Measurements from ENCODE around the gene KLHL33. TPM values are rescaled to one million over a fixed set of nuclear protein-coding genes. Genes with fewer than 3 reads are reported as not detected.

The KLHL33 gene
- polyA plus RNA-seq, 2 of the 4 experiments (the other 2 are of a cell fraction) = not detected

DNA sequence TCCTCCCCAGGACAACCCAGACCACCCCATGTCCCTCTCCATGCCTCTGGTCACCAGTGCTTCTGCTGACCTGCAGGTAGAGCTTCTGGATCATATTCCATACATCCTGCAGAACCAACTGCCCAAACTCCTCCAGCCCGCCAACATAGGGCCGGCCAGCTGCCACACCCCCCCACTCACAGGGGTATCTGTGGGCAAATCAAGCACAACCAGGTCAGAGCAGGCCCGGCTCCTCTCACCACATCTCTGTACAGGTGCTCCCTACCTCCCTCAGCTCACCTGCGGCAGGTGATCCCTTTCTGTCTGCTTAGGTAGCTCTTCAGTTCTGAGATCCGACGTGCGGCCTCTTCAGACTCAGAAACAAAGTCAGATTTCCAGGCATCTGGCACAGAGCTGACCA, 51.6 kb downstream of the KLHL33 start:
- Histone ChIP-seq H3K4me1 (no peaks in the 10 kb centered on the region), H3K9me3 (no peaks in the 10 kb centered on the region), H3K4me2 (no peak overlapping the region), H3K4me3 (no peak overlapping the region), H3K27ac (no peak overlapping the region)
- POLR2A ChIA-PET = no interaction called here
- no peak for ATAC-seq
- FAIRE-seq = no peak
- no peak for DNase-seq (ENCODE audit: low read depth in 1 of 2, low spot score in 1 of 2)
- TF ChIP-seq CBX8 (IDR thresholded peaks at IDR 0.05) = no peak
- no peak for TF ChIP-seq RAD21 (conservative IDR thresholded peaks at IDR 0.05 in 1 of 2, IDR thresholded peaks at IDR 0.05 in 1 of 2)
- TF ChIP-seq NPAS2 (CRISPR knock-in tag; IDR thresholded peaks at IDR 0.05; ENCODE audit: borderline replicate concordance) = no peak
- no peak for TF ChIP-seq CHD4 (IDR thresholded peaks at IDR 0.05; ENCODE audit: borderline replicate concordance)
- TF ChIP-seq, protein P1, sequence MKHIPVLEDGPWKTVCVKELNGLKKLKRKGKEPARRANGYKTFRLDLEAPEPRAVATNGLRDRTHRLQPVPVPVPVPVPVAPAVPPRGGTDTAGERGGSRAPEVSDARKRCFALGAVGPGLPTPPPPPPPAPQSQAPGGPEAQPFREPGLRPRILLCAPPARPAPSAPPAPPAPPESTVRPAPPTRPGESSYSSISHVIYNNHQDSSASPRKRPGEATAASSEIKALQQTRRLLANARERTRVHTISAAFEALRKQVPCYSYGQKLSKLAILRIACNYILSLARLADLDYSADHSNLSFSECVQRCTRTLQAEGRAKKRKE (CRISPR knock-in tag; IDR thresholded peaks at IDR 0.05; ENCODE audit: low read depth) = no peak
- TF ChIP-seq POLR2A (IDR thresholded peaks at IDR 0.05; ENCODE audit: low read length) = no peak
- TF ChIP-seq BHLHE40 (IDR thresholded peaks at IDR 0.05; ENCODE audit: low read depth, low read length) = no peak
- no peak for TF ChIP-seq HDAC2 (IDR thresholded peaks at IDR 0.05)
- no peak for TF ChIP-seq TP53 (CRISPR knock-in tag; IDR thresholded peaks at IDR 0.05)
- TF ChIP-seq KDM5A (IDR thresholded peaks at IDR 0.05) = no peak
- TF ChIP-seq HOXB13 (CRISPR knock-in tag; IDR thresholded peaks at IDR 0.05; ENCODE audit: low read depth) = no peak
- TF ChIP-seq FOSB (CRISPR knock-in tag; IDR thresholded peaks at IDR 0.05) = no peak
- TF ChIP-seq, protein P2, sequence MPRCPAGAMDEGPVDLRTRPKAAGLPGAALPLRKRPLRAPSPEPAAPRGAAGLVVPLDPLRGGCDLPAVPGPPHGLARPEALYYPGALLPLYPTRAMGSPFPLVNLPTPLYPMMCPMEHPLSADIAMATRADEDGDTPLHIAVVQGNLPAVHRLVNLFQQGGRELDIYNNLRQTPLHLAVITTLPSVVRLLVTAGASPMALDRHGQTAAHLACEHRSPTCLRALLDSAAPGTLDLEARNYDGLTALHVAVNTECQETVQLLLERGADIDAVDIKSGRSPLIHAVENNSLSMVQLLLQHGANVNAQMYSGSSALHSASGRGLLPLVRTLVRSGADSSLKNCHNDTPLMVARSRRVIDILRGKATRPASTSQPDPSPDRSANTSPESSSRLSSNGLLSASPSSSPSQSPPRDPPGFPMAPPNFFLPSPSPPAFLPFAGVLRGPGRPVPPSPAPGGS (IDR thresholded peaks at IDR 0.05) = no peak
- 93% methylated on average over 7 of the region's 7 CpGs for WGBS (ENCODE audit: missing lambda C conversion rate)
- CTCF ChIA-PET = interaction anchor here (1.0 to 1.5 kb wide), 4 partner anchors 9 to 57 kb away, joined by 4 to 6 read pairs (median 4); no protein-coding TSS in a partner anchor

DNA sequence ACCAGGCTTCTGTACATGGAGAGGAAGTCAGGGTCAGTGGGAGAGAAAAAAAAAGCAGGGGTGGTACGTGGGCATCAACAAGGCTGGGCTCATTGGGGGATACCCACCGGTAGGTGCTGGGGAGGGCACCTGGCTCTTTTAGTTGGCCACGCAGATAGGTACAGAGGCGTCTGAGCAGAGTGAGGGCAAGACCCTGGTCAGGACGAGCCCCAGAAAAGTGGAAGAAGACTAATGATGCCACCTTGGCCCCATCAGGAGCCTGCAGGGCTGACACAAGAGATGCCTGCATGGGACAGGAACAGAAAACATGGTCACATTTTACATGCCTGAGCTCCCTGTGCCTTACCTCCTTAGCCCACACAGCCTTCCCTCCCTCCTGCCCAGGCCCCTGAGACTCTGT, 52.3 kb downstream of the KLHL33 start:
- no peaks in the 10 kb centered on the region for H3K4me1 ChIP-seq
- ATAC-seq = no peak
- ChIA-PET POLR2A (interaction anchor here (1.3 kb wide), 1 partner anchor 41 kb away, joined by 4 read pairs; the partner anchor contains the start of gene PARP2), CTCF (interaction anchor here (0.6 to 1.5 kb wide), 3 partner anchors 15 to 42 kb away, joined by 3 to 4 read pairs (median 3); no protein-coding TSS in a partner anchor)
- no peak overlapping the region for H3K27ac ChIP-seq
- no peak for FAIRE-seq
- no peaks in the 10 kb centered on the region for H3K9me3 ChIP-seq
- H3K4me2 ChIP-seq = no peak overlapping the region
- DNase-seq (ENCODE audit: low read depth in 1 of 2, low spot score in 1 of 2) = no peak
- TF ChIP-seq RCOR1 (IDR thresholded peaks at IDR 0.05; ENCODE audit: low read depth, low read length) = no peak
- TF ChIP-seq, protein P2 (IDR thresholded peaks at IDR 0.05) = no peak
- no peak for TF ChIP-seq MAZ (IDR thresholded peaks at IDR 0.05; ENCODE audit: borderline replicate concordance, low read depth, low read length)
- no peak for TF ChIP-seq ESRRA (IDR thresholded peaks at IDR 0.05; ENCODE audit: borderline replicate concordance, low read length)
- no peak for TF ChIP-seq FOSB (CRISPR knock-in tag; IDR thresholded peaks at IDR 0.05)
- TF ChIP-seq RFX5 (IDR thresholded peaks at IDR 0.05) = no peak
- no peak for TF ChIP-seq CBX2 (IDR thresholded peaks at IDR 0.05; ENCODE audit: borderline replicate concordance, low read depth)
- no peak for TF ChIP-seq POLR2AphosphoS2 (conservative IDR thresholded peaks at IDR 0.05; ENCODE audit: low read length)
- TF ChIP-seq CHD2 (IDR thresholded peaks at IDR 0.05; ENCODE audit: low read length, partially characterized antibody) = no peak
- TF ChIP-seq, protein P3, sequence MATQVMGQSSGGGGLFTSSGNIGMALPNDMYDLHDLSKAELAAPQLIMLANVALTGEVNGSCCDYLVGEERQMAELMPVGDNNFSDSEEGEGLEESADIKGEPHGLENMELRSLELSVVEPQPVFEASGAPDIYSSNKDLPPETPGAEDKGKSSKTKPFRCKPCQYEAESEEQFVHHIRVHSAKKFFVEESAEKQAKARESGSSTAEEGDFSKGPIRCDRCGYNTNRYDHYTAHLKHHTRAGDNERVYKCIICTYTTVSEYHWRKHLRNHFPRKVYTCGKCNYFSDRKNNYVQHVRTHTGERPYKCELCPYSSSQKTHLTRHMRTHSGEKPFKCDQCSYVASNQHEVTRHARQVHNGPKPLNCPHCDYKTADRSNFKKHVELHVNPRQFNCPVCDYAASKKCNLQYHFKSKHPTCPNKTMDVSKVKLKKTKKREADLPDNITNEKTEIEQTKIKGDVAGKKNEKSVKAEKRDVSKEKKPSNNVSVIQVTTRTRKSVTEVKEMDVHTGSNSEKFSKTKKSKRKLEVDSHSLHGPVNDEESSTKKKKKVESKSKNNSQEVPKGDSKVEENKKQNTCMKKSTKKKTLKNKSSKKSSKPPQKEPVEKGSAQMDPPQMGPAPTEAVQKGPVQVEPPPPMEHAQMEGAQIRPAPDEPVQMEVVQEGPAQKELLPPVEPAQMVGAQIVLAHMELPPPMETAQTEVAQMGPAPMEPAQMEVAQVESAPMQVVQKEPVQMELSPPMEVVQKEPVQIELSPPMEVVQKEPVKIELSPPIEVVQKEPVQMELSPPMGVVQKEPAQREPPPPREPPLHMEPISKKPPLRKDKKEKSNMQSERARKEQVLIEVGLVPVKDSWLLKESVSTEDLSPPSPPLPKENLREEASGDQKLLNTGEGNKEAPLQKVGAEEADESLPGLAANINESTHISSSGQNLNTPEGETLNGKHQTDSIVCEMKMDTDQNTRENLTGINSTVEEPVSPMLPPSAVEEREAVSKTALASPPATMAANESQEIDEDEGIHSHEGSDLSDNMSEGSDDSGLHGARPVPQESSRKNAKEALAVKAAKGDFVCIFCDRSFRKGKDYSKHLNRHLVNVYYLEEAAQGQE (IDR thresholded peaks at IDR 0.05) = no peak
- no peak for TF ChIP-seq ZC3H11A (IDR thresholded peaks at IDR 0.05)
- no peak for TF ChIP-seq KDM1A (IDR thresholded peaks at IDR 0.05; ENCODE audit: low read depth)
- no peak for TF ChIP-seq EHMT2 (IDR thresholded peaks at IDR 0.05; ENCODE audit: low read depth)
- TF ChIP-seq GATA3 (IDR thresholded peaks at IDR 0.05; ENCODE audit: borderline replicate concordance) = no peak
- H3K4me3 ChIP-seq = no peak overlapping the region
- WGBS (ENCODE audit: missing lambda C conversion rate) = 91% methylated on average over 5 of the region's 5 CpGs
